HepG2 (cell line): ENCODE data around the gene LSS. TPM values are rescaled to one million over a fixed set of nuclear protein-coding genes. Genes with fewer than 3 reads are reported as not detected.
A peak's percentile ranks its signal among the peaks of the same experiment; 100 is the strongest.

Experiments used
- AGO1 ChIP-seq: fragments of 200-400 bp; formaldehyde crosslinking; IDR thresholded peaks from 2 replicates; pipeline ENCODE4 v1.6.1; 2017; ENCODE audit warnings: mild to moderate bottlenecking, low read depth, low read length, moderate library complexity; ENCODE audit not compliant: poor library complexity, severe bottlenecking
- CENPBD1 ChIP-seq: sonication (generic); formaldehyde crosslinking; IDR thresholded peaks from 2 replicates; pipeline ENCODE4 v1.8.0; 2022; ENCODE audit warnings: missing genetic modification reagents, low read depth, mild to moderate bottlenecking, borderline replicate concordance
- GABPB1 ChIP-seq: IDR thresholded peaks from 2 replicates; pipeline ENCODE4 v1.6.1; 2016; ENCODE audit warnings: mild to moderate bottlenecking, missing genetic modification reagents, moderate library complexity, missing compliant biosample characterization
- HNF1B ChIP-seq: sonication (generic); formaldehyde crosslinking; IDR thresholded peaks from 2 replicates; pipeline ENCODE4 v1.5.1; 2020; ENCODE audit warnings: mild to moderate bottlenecking, moderate library complexity, missing genetic modification reagents
- NFE2L2 ChIP-seq: fragments of 150-350 bp; IDR thresholded peaks from 2 replicates; pipeline ENCODE4 v1.6.1; 2014; ENCODE audit warnings: low read length
- RARG ChIP-seq: sonication (generic); formaldehyde crosslinking; IDR thresholded peaks from 2 replicates; pipeline ENCODE4 v1.4.0; 2020; ENCODE audit warnings: low read depth, mild to moderate bottlenecking, missing genetic modification reagents
- TAF1 ChIP-seq: sonication (generic); formaldehyde crosslinking; IDR thresholded peaks from 2 replicates; pipeline ENCODE4 v1.4.0; 2020; ENCODE audit warnings: missing genetic modification reagents
- TEF ChIP-seq: sonication (generic); formaldehyde crosslinking; IDR thresholded peaks from 2 replicates; pipeline ENCODE4 v1.5.0; 2020; ENCODE audit warnings: missing genetic modification reagents
- THYN1 ChIP-seq: sonication (generic); formaldehyde crosslinking; IDR thresholded peaks from 2 replicates; pipeline ENCODE4 v1.8.1; 2023; ENCODE audit warnings: low read depth, mild to moderate bottlenecking, moderate library complexity, missing genetic modification reagents, borderline replicate concordance
- XBP1 ChIP-seq: sonication (generic); formaldehyde crosslinking; IDR thresholded peaks from 2 replicates; pipeline ENCODE4 v1.5.0; 2020; ENCODE audit warnings: missing genetic modification reagents
- ZC3H13 ChIP-seq: sonication (generic); formaldehyde crosslinking; IDR thresholded peaks from 2 replicates; pipeline ENCODE4 v1.8.1; 2023; ENCODE audit warnings: mild to moderate bottlenecking, missing genetic modification reagents, moderate library complexity
- ZFP82 ChIP-seq: sonication (generic); formaldehyde crosslinking; IDR thresholded peaks from 2 replicates; pipeline ENCODE4 v1.5.1; 2020; ENCODE audit warnings: mild to moderate bottlenecking, missing genetic modification reagents, borderline replicate concordance
- ZNF207 ChIP-seq: fragments of 450-650 bp; IDR thresholded peaks from 2 replicates; pipeline ENCODE4 v1.6.1; 2016; ENCODE audit warnings: antibody characterized with exemption, borderline replicate concordance
- ZNF251 ChIP-seq: sonication (generic); formaldehyde crosslinking; IDR thresholded peaks from 2 replicates; pipeline ENCODE4 v1.9.0; 2021; ENCODE audit warnings: mild to moderate bottlenecking, missing genetic modification reagents
- ZNF343 ChIP-seq: sonication (generic); formaldehyde crosslinking; IDR thresholded peaks from 2 replicates; pipeline ENCODE4 v1.4.0; 2020; ENCODE audit warnings: mild to moderate bottlenecking, missing genetic modification reagents
- ZNF562 ChIP-seq: sonication (generic); formaldehyde crosslinking; IDR thresholded peaks from 2 replicates; pipeline ENCODE4 v1.8.0; 2022; ENCODE audit warnings: missing genetic modification reagents, borderline replicate concordance
- ZSCAN31 ChIP-seq: sonication (generic); formaldehyde crosslinking; IDR thresholded peaks from 2 replicates; pipeline ENCODE4 v1.5.0; 2020; ENCODE audit warnings: low read depth, mild to moderate bottlenecking, missing genetic modification reagents
- polyA plus RNA-seq, 8 experiments: library from polyadenylated mRNA; depleted of rRNA in 3 of 8; stranded (reverse) in 7 of 8; unstranded in 1 of 8; fragments of >200 nt; fragmentation: Illumina TruSeq in 4 of 8; extraction: Trizol in 4 of 8; gene quantifications; 2 replicates each; pipeline versions ENCODE4 v1.2.1 to v1.2.3, GENCODE V29; 2011 to 2016; ENCODE audit warnings: low read depth in 4 of 8, missing spikeins in 1 of 8, mixed read lengths in 1 of 8; ENCODE audit not compliant: insufficient read depth in 1 of 8
- total RNA-seq, 5 experiments: library from RNA; depleted of rRNA; stranded (reverse); fragments of >200 nt; fragmentation: Illumina TruSeq; extraction: Trizol; gene quantifications; 2 replicates each; pipeline ENCODE4 v1.2.3, GENCODE V29; 2016; ENCODE audit warnings: low read depth in 1 of 5
- TF ChIP-seq, protein P1 (sequence below): fragments of 450-650 bp; IDR thresholded peaks from 2 replicates; pipeline ENCODE4 v1.6.1; 2017; ENCODE audit warnings: mild to moderate bottlenecking
- TF ChIP-seq, protein P2 (sequence below): sonication (generic); formaldehyde crosslinking; IDR thresholded peaks from 2 replicates; pipeline ENCODE4 v1.5.1; 2020; ENCODE audit warnings: missing genetic modification reagents, mild to moderate bottlenecking, borderline replicate concordance
- TF ChIP-seq, protein P3 (sequence below): sonication (generic); formaldehyde crosslinking; IDR thresholded peaks from 2 replicates; pipeline ENCODE4 v1.8.0; 2022; ENCODE audit warnings: mild to moderate bottlenecking, missing genetic modification reagents, moderate library complexity

Gene LSS
- total and polyA plus RNA-seq, 2 of the 13 experiments (the other 11 are each of a cell fraction or from before 2014, with no cell fraction given), result 72.6 to 113 TPM

- TF ChIP-seq ZC3H13 (0 out of 2 replicates have a peak, but pooled peaks have one; percentile 50), TAF1 (CRISPR knock-in tag) (peak; percentile 56), AGO1 (peak; percentile 12), ZSCAN31 (CRISPR knock-in tag) (peak; percentile 44; the same call in 1 of the 2 replicates), XBP1 (no peak), RARG (no peak), TEF (CRISPR knock-in tag) (no peak), THYN1 (CRISPR knock-in tag) (no peak), ZNF251 (CRISPR knock-in tag) (0 out of 2 replicates have a peak, but pooled peaks have one; percentile 42), ZFP82 (CRISPR knock-in tag) (no peak), HNF1B (CRISPR knock-in tag) (0 out of 2 replicates have a peak, but pooled peaks have one; percentile 2), GABPB1 (CRISPR knock-in tag) (peak; percentile 7; the same call in 1 of the 2 replicates), NFE2L2 (no peak), CENPBD1 (no peak), ZNF562 (CRISPR knock-in tag) (no peak), ZNF207 (no peak), ZNF343 (no peak)
- TF ChIP-seq, protein P1, sequence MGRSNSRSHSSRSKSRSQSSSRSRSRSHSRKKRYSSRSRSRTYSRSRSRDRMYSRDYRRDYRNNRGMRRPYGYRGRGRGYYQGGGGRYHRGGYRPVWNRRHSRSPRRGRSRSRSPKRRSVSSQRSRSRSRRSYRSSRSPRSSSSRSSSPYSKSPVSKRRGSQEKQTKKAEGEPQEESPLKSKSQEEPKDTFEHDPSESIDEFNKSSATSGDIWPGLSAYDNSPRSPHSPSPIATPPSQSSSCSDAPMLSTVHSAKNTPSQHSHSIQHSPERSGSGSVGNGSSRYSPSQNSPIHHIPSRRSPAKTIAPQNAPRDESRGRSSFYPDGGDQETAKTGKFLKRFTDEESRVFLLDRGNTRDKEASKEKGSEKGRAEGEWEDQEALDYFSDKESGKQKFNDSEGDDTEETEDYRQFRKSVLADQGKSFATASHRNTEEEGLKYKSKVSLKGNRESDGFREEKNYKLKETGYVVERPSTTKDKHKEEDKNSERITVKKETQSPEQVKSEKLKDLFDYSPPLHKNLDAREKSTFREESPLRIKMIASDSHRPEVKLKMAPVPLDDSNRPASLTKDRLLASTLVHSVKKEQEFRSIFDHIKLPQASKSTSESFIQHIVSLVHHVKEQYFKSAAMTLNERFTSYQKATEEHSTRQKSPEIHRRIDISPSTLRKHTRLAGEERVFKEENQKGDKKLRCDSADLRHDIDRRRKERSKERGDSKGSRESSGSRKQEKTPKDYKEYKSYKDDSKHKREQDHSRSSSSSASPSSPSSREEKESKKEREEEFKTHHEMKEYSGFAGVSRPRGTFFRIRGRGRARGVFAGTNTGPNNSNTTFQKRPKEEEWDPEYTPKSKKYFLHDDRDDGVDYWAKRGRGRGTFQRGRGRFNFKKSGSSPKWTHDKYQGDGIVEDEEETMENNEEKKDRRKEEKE, result no peak
- TF ChIP-seq, protein P2, sequence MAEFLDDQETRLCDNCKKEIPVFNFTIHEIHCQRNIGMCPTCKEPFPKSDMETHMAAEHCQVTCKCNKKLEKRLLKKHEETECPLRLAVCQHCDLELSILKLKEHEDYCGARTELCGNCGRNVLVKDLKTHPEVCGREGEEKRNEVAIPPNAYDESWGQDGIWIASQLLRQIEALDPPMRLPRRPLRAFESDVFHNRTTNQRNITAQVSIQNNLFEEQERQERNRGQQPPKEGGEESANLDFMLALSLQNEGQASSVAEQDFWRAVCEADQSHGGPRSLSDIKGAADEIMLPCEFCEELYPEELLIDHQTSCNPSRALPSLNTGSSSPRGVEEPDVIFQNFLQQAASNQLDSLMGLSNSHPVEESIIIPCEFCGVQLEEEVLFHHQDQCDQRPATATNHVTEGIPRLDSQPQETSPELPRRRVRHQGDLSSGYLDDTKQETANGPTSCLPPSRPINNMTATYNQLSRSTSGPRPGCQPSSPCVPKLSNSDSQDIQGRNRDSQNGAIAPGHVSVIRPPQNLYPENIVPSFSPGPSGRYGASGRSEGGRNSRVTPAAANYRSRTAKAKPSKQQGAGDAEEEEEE, result peak; percentile 7; the same call in 1 of the 2 replicates
- TF ChIP-seq, protein P3, sequence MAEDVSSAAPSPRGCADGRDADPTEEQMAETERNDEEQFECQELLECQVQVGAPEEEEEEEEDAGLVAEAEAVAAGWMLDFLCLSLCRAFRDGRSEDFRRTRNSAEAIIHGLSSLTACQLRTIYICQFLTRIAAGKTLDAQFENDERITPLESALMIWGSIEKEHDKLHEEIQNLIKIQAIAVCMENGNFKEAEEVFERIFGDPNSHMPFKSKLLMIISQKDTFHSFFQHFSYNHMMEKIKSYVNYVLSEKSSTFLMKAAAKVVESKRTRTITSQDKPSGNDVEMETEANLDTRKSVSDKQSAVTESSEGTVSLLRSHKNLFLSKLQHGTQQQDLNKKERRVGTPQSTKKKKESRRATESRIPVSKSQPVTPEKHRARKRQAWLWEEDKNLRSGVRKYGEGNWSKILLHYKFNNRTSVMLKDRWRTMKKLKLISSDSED (CRISPR knock-in tag), result 0 out of 2 replicates have a peak, but pooled peaks have one; percentile 39
Observed at GRCh38 chr21:46154155-46154954, 74.2 kb downstream of the LSS start (continued).
